ENCODE data around the gene KIF21B.

Gene KIF21B

DNA sequence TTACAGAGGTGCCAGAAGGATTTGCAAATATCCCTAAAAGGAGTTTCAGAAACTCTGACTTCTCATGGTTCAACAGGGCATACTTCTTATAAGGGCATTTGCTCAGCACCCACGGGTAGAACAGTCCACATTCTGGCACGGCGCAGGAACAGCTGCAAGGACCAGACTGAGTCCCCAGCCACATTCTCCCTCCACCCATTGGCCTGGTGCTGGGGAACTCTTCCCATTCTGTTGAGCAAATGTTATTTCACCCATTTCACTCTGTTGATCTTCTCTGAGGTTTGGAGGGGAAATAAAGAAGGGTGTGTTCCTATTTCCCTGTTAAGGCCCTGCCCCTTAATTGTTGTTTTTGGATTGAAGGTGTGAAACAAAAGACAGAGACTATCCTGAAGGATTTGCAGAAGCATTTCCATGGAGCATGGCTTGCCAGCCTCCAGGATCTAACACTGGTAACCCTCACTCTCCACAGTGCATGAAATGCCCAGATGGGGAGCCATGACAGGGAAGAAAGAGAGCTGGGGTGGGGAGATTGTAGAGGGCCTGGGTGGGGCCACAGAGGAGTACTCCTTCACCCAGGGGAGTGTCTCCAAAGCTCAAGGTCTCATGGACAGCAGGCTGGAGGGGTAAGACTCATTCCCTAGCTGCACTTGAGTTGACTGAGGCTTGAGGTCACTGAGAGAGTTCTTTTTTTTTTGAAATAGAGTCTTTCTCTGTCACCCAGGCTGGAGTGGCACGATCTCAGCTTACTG, 93.8 kb downstream of the KIF21B start:
- Histone ChIP-seq H3K4me2 (no peak overlapping the region), H3K4me1 (ENCODE audit: low read depth, poor library complexity, severe bottlenecking) (no peaks in the 10 kb centered on the region), H3K36me3 (ENCODE audit: insufficient read depth) (no peaks in the 10 kb centered on the region), H3K9ac (no peak overlapping the region), H3K27me3 (ENCODE audit: insufficient read depth, low read depth) (no peaks in the 10 kb centered on the region), H3K4me3 (IDR thresholded peaks at IDR 0.05; ENCODE audit: insufficient read depth, low read depth, low read length) (no peak overlapping the region), H4K20me1 (ENCODE audit: insufficient read depth) (no peaks in the 10 kb centered on the region), H2AFZ (ENCODE audit: low read depth) (no peak overlapping the region), H3K79me2 (ENCODE audit: insufficient read depth, low read depth) (no peaks in the 10 kb centered on the region), H3K27ac (no peak overlapping the region)
- TF ChIP-seq, protein P1, sequence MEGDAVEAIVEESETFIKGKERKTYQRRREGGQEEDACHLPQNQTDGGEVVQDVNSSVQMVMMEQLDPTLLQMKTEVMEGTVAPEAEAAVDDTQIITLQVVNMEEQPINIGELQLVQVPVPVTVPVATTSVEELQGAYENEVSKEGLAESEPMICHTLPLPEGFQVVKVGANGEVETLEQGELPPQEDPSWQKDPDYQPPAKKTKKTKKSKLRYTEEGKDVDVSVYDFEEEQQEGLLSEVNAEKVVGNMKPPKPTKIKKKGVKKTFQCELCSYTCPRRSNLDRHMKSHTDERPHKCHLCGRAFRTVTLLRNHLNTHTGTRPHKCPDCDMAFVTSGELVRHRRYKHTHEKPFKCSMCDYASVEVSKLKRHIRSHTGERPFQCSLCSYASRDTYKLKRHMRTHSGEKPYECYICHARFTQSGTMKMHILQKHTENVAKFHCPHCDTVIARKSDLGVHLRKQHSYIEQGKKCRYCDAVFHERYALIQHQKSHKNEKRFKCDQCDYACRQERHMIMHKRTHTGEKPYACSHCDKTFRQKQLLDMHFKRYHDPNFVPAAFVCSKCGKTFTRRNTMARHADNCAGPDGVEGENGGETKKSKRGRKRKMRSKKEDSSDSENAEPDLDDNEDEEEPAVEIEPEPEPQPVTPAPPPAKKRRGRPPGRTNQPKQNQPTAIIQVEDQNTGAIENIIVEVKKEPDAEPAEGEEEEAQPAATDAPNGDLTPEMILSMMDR (conservative IDR thresholded peaks at IDR 0.05; ENCODE audit: low read depth, low read length): no peak

DNA sequence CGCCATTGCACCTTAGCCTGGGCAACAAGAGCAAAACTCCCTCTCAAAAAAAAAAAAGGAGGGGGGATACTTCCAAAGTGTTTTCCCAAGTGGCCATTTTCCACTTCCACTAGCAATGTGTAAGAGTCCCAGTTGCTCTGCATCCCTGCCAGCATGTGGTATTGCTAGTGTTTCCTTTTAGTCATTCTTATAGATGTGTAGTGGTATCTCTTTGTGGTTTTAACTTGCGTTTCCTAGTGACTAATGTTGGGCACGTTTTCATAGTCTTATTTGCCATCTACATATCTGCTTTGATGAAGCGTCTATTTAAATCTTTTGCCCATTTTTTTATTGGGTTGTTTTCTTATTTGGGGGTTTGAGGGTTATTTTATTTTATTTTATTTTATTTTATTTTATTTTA, 97.7 kb downstream of the KIF21B start:
- H3K27me3 ChIP-seq (ENCODE audit: insufficient read depth, low read depth): no peaks in the 10 kb centered on the region
- no peak overlapping the region for H2AFZ ChIP-seq (ENCODE audit: low read depth)
- TF ChIP-seq, protein P1 (conservative IDR thresholded peaks at IDR 0.05; ENCODE audit: low read depth, low read length): no peak
- no peak overlapping the region for H3K9ac ChIP-seq
- no peak overlapping the region for H3K4me2 ChIP-seq
- H4K20me1 ChIP-seq (ENCODE audit: insufficient read depth): no peaks in the 10 kb centered on the region
- H3K79me2 ChIP-seq (ENCODE audit: insufficient read depth, low read depth): no peaks in the 10 kb centered on the region
- no peak overlapping the region for H3K27ac ChIP-seq
- no peaks in the 10 kb centered on the region for H3K4me1 ChIP-seq (ENCODE audit: low read depth, poor library complexity, severe bottlenecking)
- H3K36me3 ChIP-seq (ENCODE audit: insufficient read depth): no peaks in the 10 kb centered on the region
- H3K4me3 ChIP-seq (IDR thresholded peaks at IDR 0.05; ENCODE audit: insufficient read depth, low read depth, low read length): no peak overlapping the region

DNA sequence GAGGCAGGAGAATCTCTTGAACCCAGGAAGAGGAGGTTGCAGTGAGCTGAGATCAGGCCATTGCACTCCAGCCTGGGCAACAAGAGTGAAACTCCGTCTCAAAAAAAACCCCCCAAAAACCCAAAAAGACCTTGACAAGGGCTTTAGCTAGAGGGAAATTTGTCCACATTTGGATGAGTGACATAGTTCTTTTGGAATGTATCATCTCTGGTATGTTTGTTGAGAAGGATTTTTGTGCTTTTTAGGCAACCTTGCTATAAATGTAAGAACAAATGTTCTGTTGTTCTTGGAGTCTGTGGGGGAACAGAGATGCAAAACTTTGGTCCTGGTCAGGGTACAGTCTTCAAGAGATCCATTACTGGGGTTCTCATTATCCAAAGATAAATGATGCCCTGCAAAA, 99.9 kb downstream of the KIF21B start:
- Histone ChIP-seq H3K27me3 (ENCODE audit: insufficient read depth, low read depth) (no peaks in the 10 kb centered on the region), H3K79me2 (ENCODE audit: insufficient read depth, low read depth) (no peaks in the 10 kb centered on the region), H3K9ac (no peak overlapping the region), H3K4me3 (IDR thresholded peaks at IDR 0.05; ENCODE audit: insufficient read depth, low read depth, low read length) (no peak overlapping the region), H3K27ac (no peak overlapping the region), H3K36me3 (ENCODE audit: insufficient read depth) (no peaks in the 10 kb centered on the region), H2AFZ (ENCODE audit: low read depth) (no peak overlapping the region), H4K20me1 (ENCODE audit: insufficient read depth) (no peaks in the 10 kb centered on the region), H3K4me2 (no peak overlapping the region), H3K4me1 (ENCODE audit: low read depth, poor library complexity, severe bottlenecking) (no peaks in the 10 kb centered on the region)
- TF ChIP-seq, protein P1 (conservative IDR thresholded peaks at IDR 0.05; ENCODE audit: low read depth, low read length): no peak

DNA sequence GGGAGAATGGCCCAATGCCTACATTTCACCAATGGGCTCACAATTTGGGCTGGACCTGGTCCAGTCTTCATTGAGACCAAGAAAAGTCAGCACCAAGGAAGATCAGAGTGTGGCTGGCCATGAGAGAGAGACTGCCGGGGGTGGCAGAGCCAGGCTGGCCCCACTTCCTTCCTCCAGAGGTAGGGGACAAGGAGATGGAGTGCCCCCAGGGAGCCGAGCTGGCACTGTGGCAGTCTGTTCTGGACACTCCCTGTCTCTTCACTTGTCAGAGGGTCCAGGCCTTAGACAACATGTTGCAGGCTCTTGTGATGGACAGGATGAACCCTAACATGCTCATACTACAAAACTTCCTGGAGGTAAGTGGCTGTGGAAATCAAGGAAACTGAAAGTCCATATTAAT, 101.1 kb downstream of the KIF21B start:
- no peak overlapping the region for H3K4me3 ChIP-seq (IDR thresholded peaks at IDR 0.05; ENCODE audit: insufficient read depth, low read depth, low read length)
- H3K27ac ChIP-seq: no peak overlapping the region
- H3K36me3 ChIP-seq (ENCODE audit: insufficient read depth): no peaks in the 10 kb centered on the region
- H4K20me1 ChIP-seq (ENCODE audit: insufficient read depth): no peaks in the 10 kb centered on the region
- no peak overlapping the region for H3K4me2 ChIP-seq
- H3K27me3 ChIP-seq (ENCODE audit: insufficient read depth, low read depth): no peaks in the 10 kb centered on the region
- H2AFZ ChIP-seq (ENCODE audit: low read depth): no peak overlapping the region
- TF ChIP-seq, protein P1 (conservative IDR thresholded peaks at IDR 0.05; ENCODE audit: low read depth, low read length): no peak
- H3K4me1 ChIP-seq (ENCODE audit: low read depth, poor library complexity, severe bottlenecking): no peaks in the 10 kb centered on the region
- H3K79me2 ChIP-seq (ENCODE audit: insufficient read depth, low read depth): no peaks in the 10 kb centered on the region
- H3K9ac ChIP-seq: no peak overlapping the region
